ENCODE data around the gene CSNK1A1. TPM values are rescaled to one million over a fixed set of nuclear protein-coding genes. Genes with fewer than 3 reads are reported as not detected.

Gene CSNK1A1
- total RNA-seq (2012; rRNA removed) = 419 and 573 TPM in 2 replicates
- polyA plus RNA-seq (2012; rRNA removed) = 112 and 140 TPM in 2 replicates
- polyA plus RNA-seq (2012; cell fraction: cytosol; rRNA removed) = 64.4 and 68.9 TPM in 2 replicates
- polyA plus RNA-seq (2012; cell fraction: nucleus; rRNA removed; ENCODE audit: low replicate concordance) = 56.7 and 85.2 TPM in 2 replicates
- Bru-seq, nascent RNA = percentile 99 among the genes with signal in this experiment
- BruChase-seq, experiment 1, labeled RNA remaining after a 6-hour chase = percentile 98 among the genes with signal in this experiment
- percentile 98 among the genes with signal in this experiment for BruChase-seq, experiment 2, labeled RNA remaining after a 2-hour chase
- long read RNA-seq, full-length matches to known transcripts = 377 of 465 reads
- long read RNA-seq, partial matches to known transcripts = 44 of 465 reads
- long read RNA-seq, other reads (novel, unspliced or antisense) = 44 of 465 reads

DNA sequence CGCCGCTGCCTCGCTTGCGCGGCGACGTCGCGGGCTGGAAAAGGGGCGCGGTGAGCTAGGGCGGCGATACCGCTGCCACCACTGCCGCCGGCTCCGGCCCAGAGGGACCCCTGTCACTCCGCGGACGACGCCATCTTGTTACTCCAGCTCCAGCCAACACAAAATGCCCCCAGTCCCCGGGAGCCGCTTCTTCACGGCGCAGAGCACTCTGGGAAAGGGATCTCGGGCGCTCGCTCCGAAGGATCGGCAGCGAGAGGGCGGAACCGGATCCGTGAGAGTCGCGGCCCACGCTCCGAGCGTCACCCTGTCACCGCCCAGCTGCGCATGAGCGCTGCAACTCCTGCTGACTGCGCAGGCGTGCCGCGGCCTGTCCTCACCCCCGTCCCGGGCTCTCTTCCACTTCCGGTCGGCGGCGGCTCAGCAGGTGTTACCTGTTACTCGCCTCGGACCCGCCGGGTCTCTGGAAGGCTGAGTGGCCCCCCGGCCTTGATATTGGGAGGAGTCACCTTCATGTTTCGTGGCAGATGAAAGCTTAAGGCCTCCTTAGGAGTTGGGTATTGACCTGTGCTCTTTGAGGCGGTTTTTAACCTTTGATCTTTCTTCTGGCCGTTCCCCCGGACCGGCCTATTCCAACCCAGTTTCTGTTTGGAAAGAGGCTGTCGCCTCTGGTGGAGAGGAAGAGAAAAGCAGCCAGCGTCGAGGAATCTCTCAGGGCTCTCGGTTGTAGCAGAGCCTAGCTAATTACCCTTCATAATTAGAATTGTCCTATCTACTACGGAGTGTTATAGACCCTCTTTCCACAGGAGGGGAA lies at the start of gene CSNK1A1:
Gene CSNK1A1 (minus strand): TSS at position 213 of the 811 bp plus-strand sequence. CDS start 475 bp downstream, outside the sequence.
- Histone ChIP-seq H2AFZ (replicated peaks; ENCODE audit: low read length, poor library complexity) (peak within 1 kb of the TSS; percentile 93), H3K4me1 (ENCODE audit: control insufficient read depth, insufficient read depth, low read length) (no peaks in the 10 kb centered on the region; the same call in 1 of the 2 replicates), H3K9me3 (ENCODE audit: control insufficient read depth, insufficient read depth, low read length) (no peaks in the 10 kb centered on the region), H3K4ac (ENCODE audit: low read depth, low read length) (peak within 1 kb of the TSS; percentile 99), H3K4me3 (ENCODE audit: insufficient read depth, low read depth, low read length) (peak within 1 kb of the TSS; percentile 81), H4K91ac (ENCODE audit: insufficient read depth, low read depth, low read length) (peak within 1 kb of the TSS; percentile 96), H4K8ac (ENCODE audit: low read depth in 2 of 2, low read length in 2 of 2) (peak within 1 kb of the TSS; percentile 89 to 94), H3K9ac (ENCODE audit: low read depth, low read length) (peak within 1 kb of the TSS; percentile 100), H3K9me1 (ENCODE audit: insufficient read depth, low read length) (no peaks in the 10 kb centered on the region), H2BK20ac (ENCODE audit: low read depth, low read length) (peak within 1 kb of the TSS; percentile 43; the same call in 1 of the 2 replicates), H3K14ac (replicated peaks; ENCODE audit: low read depth, low read length) (peak within 1 kb of the TSS; percentile 99), H2AK9ac (replicated peaks; ENCODE audit: low read depth, low read length, poor library complexity) (peak within 1 kb of the TSS; percentile 99), H3K27ac (ENCODE audit: insufficient read depth, low read length) (peak within 1 kb of the TSS; percentile 100), H3K36me3 (ENCODE audit: control insufficient read depth, insufficient read depth, low read length) (peaks cover 22% of the 10 kb centered on the region), H3K23ac (ENCODE audit: low read depth, low read length) (peak within 1 kb of the TSS; percentile 100), H4K20me1 (ENCODE audit: insufficient read depth, low read length) (peaks cover 31% of the 10 kb centered on the region), H3K4me2 (ENCODE audit: low read depth, low read length) (peak within 1 kb of the TSS; percentile 87), H2AK5ac (ENCODE audit: low read depth, low read length) (peak within 1 kb of the TSS; percentile 84), H3K79me1 (ENCODE audit: low read depth in 1 of 2, low read length in 2 of 2) (peaks cover 0 to 7% of the 10 kb centered on the region in 2 experiments; a peak in 1 of 4 replicates), H2BK15ac (ENCODE audit: low read depth, low read length) (peak within 1 kb of the TSS; percentile 37; the same call in 2 of the 3 replicates), H3K56ac (ENCODE audit: extremely low read depth, insufficient read depth, low read length) (peak within 1 kb of the TSS; percentile 99), H3K18ac (ENCODE audit: low read depth, low read length) (peak within 1 kb of the TSS; percentile 94), H3K27me3 (ENCODE audit: control insufficient read depth, insufficient read depth, low read length) (no peaks in the 10 kb centered on the region), H2BK120ac (ENCODE audit: low read depth, low read length) (peak within 1 kb of the TSS; percentile 91), H4K5ac (ENCODE audit: low read depth, low read length) (peak within 1 kb of the TSS; percentile 89), H2BK5ac (ENCODE audit: low read depth, low read length, poor library complexity, severe bottlenecking) (peak within 1 kb of the TSS; percentile 89)
- POLR2A ChIA-PET (ENCODE audit: unreplicated experiment) = interaction anchor here (0.9 to 1.6 kb wide), 3 partner anchors 65 to 108 kb away, joined by 4 read pairs; no protein-coding TSS in a partner anchor
- ATAC-seq (ENCODE audit: low read depth) = peak; percentile 93
- CTCF ChIA-PET = interaction anchor here (0.5 to 1.9 kb wide), 10 partner anchors 10 to 117 kb away, joined by 3 to 9 read pairs (median 4); no protein-coding TSS in a partner anchor
- 0% methylated on average over 14 of the region's 67 CpGs; no CpG with 5 or more reads in 1 of the 2 experiments for WGBS, 2 experiments (ENCODE audit: extremely low coverage in 2 of 2, insufficient read length in 1 of 2)
- dilution Hi-C loops (cut with HindIII; ENCODE audit: low sequenced_read_pairs, unreplicated experiment) = no loop called here
- intact Hi-C loops (cut with micrococcal nuclease) = loop anchor here (1.0 to 5.0 kb wide), 4 partner anchors 10 to 109 kb away; no protein-coding TSS in a partner anchor
- in situ Hi-C loops (cut with MboI; ENCODE audit: low sequenced_read_pairs) = loop anchor here (25.0 kb wide), 1 partner anchor 389 kb away; no protein-coding TSS in a partner anchor
- TSS peak; percentile 84 for BruUV-seq (replicated peaks)
- peak; percentile 98 for DNase-seq
- TF ChIP-seq POLR2A (IDR thresholded peaks at IDR 0.05; ENCODE audit: low read depth, low read length) (peak; percentile 98), RAD21 (IDR thresholded peaks at IDR 0.05; ENCODE audit: low read length) (peak; percentile 77), RFX5 (IDR thresholded peaks at IDR 0.05; ENCODE audit: low read depth, low read length) (no peak), NFE2L2 (IDR thresholded peaks at IDR 0.05; ENCODE audit: low read depth, low read length) (0 out of 2 replicates have a peak, but pooled peaks have one; percentile 5), SMC3 (IDR thresholded peaks at IDR 0.05; ENCODE audit: low read depth, low read length) (peak; percentile 51; the same call in 1 of the 2 replicates), MAZ (IDR thresholded peaks at IDR 0.05; ENCODE audit: borderline replicate concordance, low read depth, low read length) (peak; percentile 66; the same call in 1 of the 2 replicates), MXI1 (IDR thresholded peaks at IDR 0.05; ENCODE audit: borderline replicate concordance, low read depth, low read length) (peak; percentile 48; the same call in 1 of the 2 replicates), FOS (IDR thresholded peaks at IDR 0.05; ENCODE audit: low read depth, low read length) (no peak), CHD1 (IDR thresholded peaks at IDR 0.05; ENCODE audit: low read depth, low read length) (peak; percentile 71; the same call in 1 of the 2 replicates), CEBPB (IDR thresholded peaks at IDR 0.05; ENCODE audit: low read depth, low read length) (0 out of 2 replicates have a peak, but pooled peaks have one; percentile 0)
- TF ChIP-seq, protein P1, sequence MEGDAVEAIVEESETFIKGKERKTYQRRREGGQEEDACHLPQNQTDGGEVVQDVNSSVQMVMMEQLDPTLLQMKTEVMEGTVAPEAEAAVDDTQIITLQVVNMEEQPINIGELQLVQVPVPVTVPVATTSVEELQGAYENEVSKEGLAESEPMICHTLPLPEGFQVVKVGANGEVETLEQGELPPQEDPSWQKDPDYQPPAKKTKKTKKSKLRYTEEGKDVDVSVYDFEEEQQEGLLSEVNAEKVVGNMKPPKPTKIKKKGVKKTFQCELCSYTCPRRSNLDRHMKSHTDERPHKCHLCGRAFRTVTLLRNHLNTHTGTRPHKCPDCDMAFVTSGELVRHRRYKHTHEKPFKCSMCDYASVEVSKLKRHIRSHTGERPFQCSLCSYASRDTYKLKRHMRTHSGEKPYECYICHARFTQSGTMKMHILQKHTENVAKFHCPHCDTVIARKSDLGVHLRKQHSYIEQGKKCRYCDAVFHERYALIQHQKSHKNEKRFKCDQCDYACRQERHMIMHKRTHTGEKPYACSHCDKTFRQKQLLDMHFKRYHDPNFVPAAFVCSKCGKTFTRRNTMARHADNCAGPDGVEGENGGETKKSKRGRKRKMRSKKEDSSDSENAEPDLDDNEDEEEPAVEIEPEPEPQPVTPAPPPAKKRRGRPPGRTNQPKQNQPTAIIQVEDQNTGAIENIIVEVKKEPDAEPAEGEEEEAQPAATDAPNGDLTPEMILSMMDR (conservative IDR thresholded peaks at IDR 0.05; ENCODE audit: low read depth, low read length) = peak; percentile 77
- TF ChIP-seq, protein P2, sequence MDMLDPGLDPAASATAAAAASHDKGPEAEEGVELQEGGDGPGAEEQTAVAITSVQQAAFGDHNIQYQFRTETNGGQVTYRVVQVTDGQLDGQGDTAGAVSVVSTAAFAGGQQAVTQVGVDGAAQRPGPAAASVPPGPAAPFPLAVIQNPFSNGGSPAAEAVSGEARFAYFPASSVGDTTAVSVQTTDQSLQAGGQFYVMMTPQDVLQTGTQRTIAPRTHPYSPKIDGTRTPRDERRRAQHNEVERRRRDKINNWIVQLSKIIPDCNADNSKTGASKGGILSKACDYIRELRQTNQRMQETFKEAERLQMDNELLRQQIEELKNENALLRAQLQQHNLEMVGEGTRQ (IDR thresholded peaks at IDR 0.05; ENCODE audit: low read depth, low read length) = peak; percentile 28; the same call in 1 of the 2 replicates
